HL-60/S4 (cell line): ENCODE results near the gene RXRA.

ENCODE experiments used
- in situ Hi-C: fragments of 300-500 bp; cut with MboI; formaldehyde crosslinking; loops from 2 replicates; pipeline ENCODE4 v1.14.3; 2022; ENCODE audit warnings: low sequenced_read_pairs

Gene RXRA

GRCh38 chr9:134395737-134396257 is 69.5 kb downstream of the RXRA start:
- in situ Hi-C loops, result no loop called here

- in situ Hi-C loops, result no loop called here
Measured at GRCh38 chr9:134396258-134396742, 70.0 kb downstream of the RXRA start.

- in situ Hi-C loops, result no loop called here
Measured at GRCh38 chr9:134396825-134397224, 70.6 kb downstream of the RXRA start.

- in situ Hi-C loops, result no loop called here
Measured at GRCh38 chr9:134398756-134399155, 72.5 kb downstream of the RXRA start.

GRCh38 chr9:134399435-134400056 is 73.3 kb downstream of the RXRA start:
- in situ Hi-C loops, result no loop called here

- in situ Hi-C loops, result no loop called here
Measured at GRCh38 chr9:134400283-134400682, 74.0 kb downstream of the RXRA start.

- in situ Hi-C loops, result no loop called here
Measured at GRCh38 chr9:134401391-134401790, 75.1 kb downstream of the RXRA start.

GRCh38 chr9:134402182-134402581 is 75.9 kb downstream of the RXRA start:
- in situ Hi-C loops, result no loop called here

GRCh38 chr9:134403292-134403681 is 77.0 kb downstream of the RXRA start:
- in situ Hi-C loops, result no loop called here

- in situ Hi-C loops, result no loop called here
Measured at GRCh38 chr9:134403682-134404301, 77.5 kb downstream of the RXRA start.

- in situ Hi-C loops, result no loop called here
Measured at GRCh38 chr9:134404376-134405358, 78.4 kb downstream of the RXRA start.

GRCh38 chr9:134405527-134405926 is 79.3 kb downstream of the RXRA start:
- in situ Hi-C loops, result no loop called here

- in situ Hi-C loops, result no loop called here
Measured at GRCh38 chr9:134406366-134407120, 80.3 kb downstream of the RXRA start.

- in situ Hi-C loops, result no loop called here
Measured at GRCh38 chr9:134407121-134407779, 81.0 kb downstream of the RXRA start.

- in situ Hi-C loops, result no loop called here
Measured at GRCh38 chr9:134408389-134408788, 82.1 kb downstream of the RXRA start.

- in situ Hi-C loops, result no loop called here
Measured at GRCh38 chr9:134408939-134409737, 82.9 kb downstream of the RXRA start.

GRCh38 chr9:134410071-134410834 is 84.0 kb downstream of the RXRA start:
- in situ Hi-C loops, result no loop called here

- in situ Hi-C loops, result no loop called here
Measured at GRCh38 chr9:134410835-134411217, 84.6 kb downstream of the RXRA start.
